RWPE1 (cell line): ENCODE results near the gene ATP6V1C2.
A peak's percentile ranks its signal among the peaks of the same experiment; 100 is the strongest.
"Not testable (repeated sequence)": the region's sequence is repeated elsewhere in the genome, so short reads cannot be mapped to it uniquely, and the experiment has no call there.

ENCODE experiments used
- CTCF ChIA-PET: fragments of 350-600 bp; sonication (Branson Sonifier 250); formaldehyde crosslinking; extraction: SDS; loops from one replicate; lab custom pipeline; 2021; lab: Yijun Ruan, JAX
- POLR2A ChIA-PET: fragments of 400-600 bp; formaldehyde crosslinking; extraction: SDS; loops from one replicate; lab custom pipeline; 2020; ENCODE audit warnings: antibody characterized with exemption; ENCODE audit not compliant: low non-redundant PET; lab: Yijun Ruan, JAX
- DNase-seq: peaks from one replicate; pipeline ENCODE4 v3.0.0; 2012; ENCODE audit warnings: low spot score
- H3K27ac ChIP-seq: fragments of 450-650 bp; 2 replicates; pipeline ENCODE4 v1.5.1; 2017
- TF ChIP-seq, protein P1 (sequence below): fragments of 450-650 bp; conservative IDR thresholded peaks from 2 replicates; pipeline ENCODE4 v1.5.1; 2017; ENCODE audit warnings: low read depth, mild to moderate bottlenecking

Gene ATP6V1C2

DNA sequence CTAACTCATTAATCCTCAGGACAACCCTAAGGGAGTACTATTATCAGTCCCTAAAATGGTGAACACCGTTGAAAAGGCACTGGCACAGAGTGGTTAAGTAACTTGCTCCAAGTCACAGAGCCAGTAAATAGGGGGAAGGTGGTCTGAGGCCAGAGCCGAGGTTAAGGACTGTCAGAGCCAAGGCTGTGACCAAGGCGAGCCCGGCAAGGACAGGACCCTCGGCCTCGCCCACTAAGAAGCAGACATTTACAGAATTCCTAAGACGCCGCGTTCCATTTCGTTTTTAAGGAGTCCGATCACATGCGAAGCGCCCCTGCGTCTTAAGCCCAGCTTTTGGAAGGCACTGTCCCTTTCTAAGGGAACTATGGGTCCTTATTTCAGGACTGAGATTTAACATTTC, 90.1 kb downstream of the ATP6V1C2 start:
- ChIA-PET POLR2A (no interaction called here), CTCF (interaction anchor here (1.7 kb wide), 1 partner anchor 19 kb away, joined by 8 read pairs; no protein-coding TSS in a partner anchor)
- H3K27ac ChIP-seq: peak overlapping the region; percentile 86
- no peak for DNase-seq
- TF ChIP-seq, protein P1, sequence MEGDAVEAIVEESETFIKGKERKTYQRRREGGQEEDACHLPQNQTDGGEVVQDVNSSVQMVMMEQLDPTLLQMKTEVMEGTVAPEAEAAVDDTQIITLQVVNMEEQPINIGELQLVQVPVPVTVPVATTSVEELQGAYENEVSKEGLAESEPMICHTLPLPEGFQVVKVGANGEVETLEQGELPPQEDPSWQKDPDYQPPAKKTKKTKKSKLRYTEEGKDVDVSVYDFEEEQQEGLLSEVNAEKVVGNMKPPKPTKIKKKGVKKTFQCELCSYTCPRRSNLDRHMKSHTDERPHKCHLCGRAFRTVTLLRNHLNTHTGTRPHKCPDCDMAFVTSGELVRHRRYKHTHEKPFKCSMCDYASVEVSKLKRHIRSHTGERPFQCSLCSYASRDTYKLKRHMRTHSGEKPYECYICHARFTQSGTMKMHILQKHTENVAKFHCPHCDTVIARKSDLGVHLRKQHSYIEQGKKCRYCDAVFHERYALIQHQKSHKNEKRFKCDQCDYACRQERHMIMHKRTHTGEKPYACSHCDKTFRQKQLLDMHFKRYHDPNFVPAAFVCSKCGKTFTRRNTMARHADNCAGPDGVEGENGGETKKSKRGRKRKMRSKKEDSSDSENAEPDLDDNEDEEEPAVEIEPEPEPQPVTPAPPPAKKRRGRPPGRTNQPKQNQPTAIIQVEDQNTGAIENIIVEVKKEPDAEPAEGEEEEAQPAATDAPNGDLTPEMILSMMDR: no peak

DNA sequence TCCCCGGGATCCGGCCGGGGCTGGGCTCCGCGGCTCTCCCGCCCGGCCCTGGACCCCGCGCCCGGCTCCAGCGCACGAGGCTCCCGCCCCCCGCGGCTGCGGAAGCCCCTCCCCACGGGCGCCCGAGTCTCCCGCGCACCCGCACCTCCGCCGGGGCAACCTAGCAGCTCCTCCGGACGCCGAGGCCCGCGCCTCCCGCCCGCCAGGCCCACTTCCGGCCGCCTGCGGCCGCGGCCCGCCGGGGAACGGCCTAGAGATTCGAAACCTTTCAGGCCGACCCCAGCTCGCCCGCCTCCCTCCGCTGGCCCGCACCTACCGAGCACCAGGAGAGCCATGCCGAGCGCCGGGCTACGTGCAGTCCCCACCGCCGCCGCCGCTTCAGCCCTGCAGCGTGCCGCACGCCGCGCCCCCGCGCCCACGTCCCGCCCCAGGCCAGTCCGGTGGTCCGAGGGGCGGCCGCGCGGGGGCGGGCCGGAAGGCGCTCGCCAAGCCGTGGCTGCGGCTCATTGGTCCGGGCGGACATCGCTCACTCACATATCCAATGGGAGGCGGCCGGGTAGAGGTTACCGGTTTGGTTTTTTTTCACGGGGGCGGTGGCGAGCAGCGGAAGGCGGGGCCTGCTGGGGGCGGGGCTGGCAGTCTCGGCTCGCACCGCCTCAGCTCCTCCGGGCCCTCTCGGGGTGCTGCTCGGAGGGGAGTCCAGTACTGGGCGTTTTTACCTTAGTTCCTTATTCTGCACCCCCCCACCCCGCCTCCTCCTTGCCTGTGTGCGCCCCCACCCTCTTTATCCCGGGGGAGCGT, 91.1 kb downstream of the ATP6V1C2 start, which contains the start of gene PDIA6:
Gene PDIA6, minus strand, starts transcription at position 424 of the 801 bp plus-strand sequence. Its CDS starts 89 bp downstream, at position 335.
- TF ChIP-seq, protein P1: no peak
- ChIA-PET CTCF (interaction anchor here (0.6 to 1.7 kb wide), 3 partner anchors 18 to 881 kb away, joined by 3 to 8 read pairs (median 4); no protein-coding TSS in a partner anchor), POLR2A (interaction anchor here (0.9 kb wide), 1 partner anchor 18 kb away, joined by 3 read pairs; no protein-coding TSS in a partner anchor)
- peak; percentile 98 for DNase-seq
- peak within 1 kb of the TSS; percentile 86 for H3K27ac ChIP-seq

DNA sequence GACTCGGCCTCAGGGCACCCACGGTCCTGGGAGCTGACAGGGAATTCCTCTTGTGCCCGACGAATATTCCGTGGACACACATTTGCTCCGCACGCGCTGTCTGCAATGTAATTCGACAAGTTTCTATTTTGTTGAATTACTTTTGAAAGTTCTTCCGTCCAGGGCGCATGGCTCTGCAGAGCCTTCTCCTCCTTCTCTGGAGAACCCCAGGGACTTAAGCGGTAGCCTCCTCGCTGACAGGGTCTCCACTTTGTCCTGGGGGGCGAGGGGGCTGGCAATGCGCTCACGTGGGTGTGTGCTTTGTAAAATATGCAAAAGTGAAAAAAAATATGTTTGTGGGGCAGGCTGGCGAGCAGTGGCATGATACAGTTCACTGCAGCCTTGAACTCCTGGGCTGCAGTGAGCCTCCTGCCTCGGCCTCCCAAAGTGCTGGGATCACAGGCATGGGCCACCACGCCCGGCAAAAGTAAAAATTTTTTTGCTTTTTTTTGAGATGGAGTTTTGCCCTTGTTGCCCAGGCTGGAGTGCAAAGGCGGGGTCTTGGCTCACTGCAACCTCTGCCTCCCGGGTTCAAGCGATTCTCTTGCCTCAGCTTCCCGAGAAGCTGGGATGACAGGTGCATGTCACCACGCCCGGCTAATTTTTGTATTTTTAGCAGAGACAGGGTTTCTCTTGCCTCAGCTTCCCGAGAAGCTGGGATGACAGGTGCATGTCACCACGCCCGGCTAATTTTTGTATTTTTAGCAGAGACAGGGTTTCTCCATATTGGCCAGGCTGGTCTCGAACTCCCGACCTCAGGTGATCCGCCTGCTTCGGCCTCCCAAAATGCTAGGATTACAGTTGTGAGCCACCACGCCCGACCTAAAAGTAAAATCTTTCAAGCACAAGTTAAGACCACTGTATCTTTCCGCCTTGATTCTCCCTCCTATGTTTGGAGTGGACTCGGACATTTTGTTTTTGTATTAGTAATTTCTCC, 92.0 kb downstream of the ATP6V1C2 start:
- CTCF ChIA-PET: interaction anchor here (1.1 kb wide), 1 partner anchor 19 kb away, joined by 4 read pairs; no protein-coding TSS in a partner anchor
- peak; percentile 10 for DNase-seq
- POLR2A ChIA-PET: not testable (repeated sequence)
- H3K27ac ChIP-seq: peak overlapping the region; percentile 86

DNA sequence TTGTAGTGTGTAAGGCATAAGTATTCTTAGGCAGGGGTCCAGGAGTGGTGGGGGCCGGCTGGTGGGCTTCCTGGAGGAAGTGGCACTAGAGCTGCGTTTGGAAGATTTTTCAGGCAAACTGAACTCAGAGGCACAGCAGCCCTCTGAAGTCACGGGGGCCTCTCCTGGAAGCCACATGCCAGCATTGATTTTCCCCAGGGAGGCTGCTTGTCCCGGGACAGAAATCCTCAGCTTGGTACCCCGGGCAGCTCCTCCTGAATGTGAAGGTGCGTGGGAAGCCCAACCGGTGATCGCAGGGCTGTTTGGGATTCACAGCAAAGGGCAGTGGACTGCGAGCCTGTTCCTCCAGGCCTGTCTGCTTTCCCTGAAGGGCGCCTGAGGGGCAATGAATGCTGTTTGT, 92.7 kb downstream of the ATP6V1C2 start:
- POLR2A ChIA-PET: no interaction called here
- TF ChIP-seq, protein P1: no peak
- no peak overlapping the region for H3K27ac ChIP-seq
- no peak for DNase-seq
- CTCF ChIA-PET: interaction anchor here (0.6 to 0.7 kb wide), 2 partner anchors 18 to 318 kb away, joined by 3 read pairs; no protein-coding TSS in a partner anchor

DNA sequence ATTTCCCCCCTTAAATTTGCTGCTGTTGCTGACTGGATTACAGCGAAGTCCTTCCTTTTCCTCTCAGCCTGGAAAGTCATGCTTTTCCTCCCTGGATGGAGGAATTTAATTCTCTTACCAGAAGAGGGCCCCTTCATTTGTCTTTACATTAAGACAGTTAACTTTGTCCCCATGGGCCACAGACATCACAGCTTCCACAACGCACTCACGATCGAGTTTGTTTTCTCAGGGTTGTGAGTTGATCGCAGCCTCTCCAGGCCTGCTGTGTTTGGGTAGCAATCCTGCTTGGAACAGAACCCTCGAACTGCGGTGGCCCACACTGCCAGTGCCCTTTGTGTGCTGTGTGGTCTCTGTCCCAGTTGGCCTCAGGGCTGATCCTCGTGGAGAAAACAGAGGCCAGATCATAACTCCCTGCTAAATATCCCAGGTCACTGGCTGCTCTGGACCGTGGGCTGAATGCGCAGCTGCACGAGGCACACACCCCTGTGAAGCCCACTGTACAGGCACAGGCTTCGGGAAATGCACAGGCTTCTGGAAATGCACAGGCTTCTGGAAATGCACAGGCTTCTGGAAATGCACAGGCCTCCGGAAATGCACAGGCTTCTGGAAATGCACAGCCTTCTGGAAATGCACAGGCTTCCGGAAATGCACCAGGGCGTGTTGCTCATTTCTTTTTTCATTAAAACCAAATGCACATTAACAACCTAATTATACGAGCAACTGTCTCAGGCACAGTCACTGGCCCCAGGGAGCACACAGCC, 93.3 kb downstream of the ATP6V1C2 start:
- ChIA-PET POLR2A (no interaction called here), CTCF (interaction anchor here (0.6 to 0.7 kb wide), 3 partner anchors 18 to 318 kb away, joined by 3 read pairs; no protein-coding TSS in a partner anchor)
- H3K27ac ChIP-seq: no peak overlapping the region
- DNase-seq: no peak
- TF ChIP-seq, protein P1: no peak

DNA sequence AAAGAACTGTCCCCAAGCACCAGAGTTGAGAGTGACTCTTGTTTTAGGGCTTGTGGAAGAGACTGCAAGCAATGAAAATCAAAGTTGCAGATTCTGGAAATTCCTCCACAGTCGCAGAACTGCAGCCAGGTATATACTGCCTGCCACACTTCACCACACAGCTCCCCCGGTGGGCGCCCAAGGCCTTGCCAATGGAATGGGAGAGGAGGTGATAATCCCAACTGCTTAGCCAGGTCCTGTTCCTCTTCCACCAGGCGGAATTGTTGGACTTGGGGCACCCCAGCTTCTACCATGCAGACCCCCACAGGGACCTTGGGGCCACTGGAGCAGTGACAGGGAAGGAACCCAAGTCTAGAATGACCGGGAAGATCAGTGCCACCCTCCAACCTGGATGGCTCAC, 96.0 kb downstream of the ATP6V1C2 start:
- DNase-seq: no peak
- H3K27ac ChIP-seq: no peak overlapping the region
- TF ChIP-seq, protein P1: no peak
- ChIA-PET POLR2A (no interaction called here), CTCF (interaction anchor here (0.6 kb wide), 3 partner anchors 13 to 666 kb away, joined by 3 to 8 read pairs (median 7); no protein-coding TSS in a partner anchor)

DNA sequence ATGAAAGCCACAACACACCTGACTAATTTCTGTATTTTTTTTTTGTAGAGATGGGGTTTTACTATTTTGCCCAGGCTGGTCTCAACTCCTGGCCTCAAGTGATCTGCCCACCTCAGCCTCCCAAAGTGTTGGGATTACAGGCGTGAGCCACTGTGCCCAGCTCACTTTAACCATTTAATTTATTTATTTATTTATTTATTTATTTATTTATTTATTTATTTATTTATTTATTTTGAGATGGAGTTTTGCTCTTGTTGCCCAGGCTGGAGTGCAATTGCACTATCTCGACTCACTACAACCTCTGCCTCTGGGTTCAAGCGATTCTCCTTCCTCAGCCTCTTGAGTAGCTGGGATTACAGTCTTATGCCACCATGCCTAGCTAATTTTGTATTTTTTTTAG, 96.9 kb downstream of the ATP6V1C2 start:
- CTCF ChIA-PET: interaction anchor here (0.6 kb wide), 1 partner anchor 665 kb away, joined by 7 read pairs; no protein-coding TSS in a partner anchor
- POLR2A ChIA-PET, DNase-seq, H3K27ac ChIP-seq: not testable (repeated sequence)
